Activated T-helper 1 cell treated with anti-CD3 and anti-CD28 coated beads, Interleukin-12 subunit alpha, Interleukin-12 subunit beta, Interleukin-2, Interleukin-4 antibody, amounts not matched to agents 30 ng/mL and 10 ng/mL and 1 ng/mL, durations not matched to agents 14 hours and 24 hours and 36 hours (primary cell): ENCODE measurements around the gene COL17A1. TPM values are rescaled to one million over a fixed set of nuclear protein-coding genes. Genes with fewer than 3 reads are reported as not detected.

Experiments
- DNase-seq: peaks from one replicate; pipeline ENCODE4 v3.0.0; 2021; ENCODE audit warnings: low spot score
- H3K27ac Mint-ChIP-seq: one replicate; pipeline ENCODE4 v1.8.0; 2021; ENCODE audit warnings: mild to moderate bottlenecking, mixed read lengths
- H3K27me3 Mint-ChIP-seq: one replicate; pipeline ENCODE4 v1.8.0; 2022; ENCODE audit warnings: mild to moderate bottlenecking, moderate library complexity, mixed read lengths; ENCODE audit not compliant: insufficient read depth
- H3K36me3 Mint-ChIP-seq: one replicate; pipeline ENCODE4 v1.8.0; 2021; ENCODE audit warnings: low read depth, mixed read lengths
- H3K4me1 Mint-ChIP-seq: one replicate; pipeline ENCODE4 v1.8.0; 2021; ENCODE audit warnings: low read depth, mixed read lengths
- H3K4me3 Mint-ChIP-seq: one replicate; pipeline ENCODE4 v1.8.0; 2021; ENCODE audit warnings: mild to moderate bottlenecking, moderate library complexity, mixed read lengths
- H3K9me3 Mint-ChIP-seq: one replicate; pipeline ENCODE4 v1.8.0; 2021; ENCODE audit warnings: mixed read lengths
- intact Hi-C: fragments of 100-400 bp; cut with micrococcal nuclease; formaldehyde crosslinking; loops from one replicate; pipeline ENCODE4 v1.15.1; 2024
- total RNA-seq: library from RNA; stranded (reverse); gene quantifications from 2 replicates; pipeline ENCODE4 v1.2.3, GENCODE V29; 2022

Gene COL17A1
- total RNA-seq, 1 donor from 2014 or later: not detected

DNA sequence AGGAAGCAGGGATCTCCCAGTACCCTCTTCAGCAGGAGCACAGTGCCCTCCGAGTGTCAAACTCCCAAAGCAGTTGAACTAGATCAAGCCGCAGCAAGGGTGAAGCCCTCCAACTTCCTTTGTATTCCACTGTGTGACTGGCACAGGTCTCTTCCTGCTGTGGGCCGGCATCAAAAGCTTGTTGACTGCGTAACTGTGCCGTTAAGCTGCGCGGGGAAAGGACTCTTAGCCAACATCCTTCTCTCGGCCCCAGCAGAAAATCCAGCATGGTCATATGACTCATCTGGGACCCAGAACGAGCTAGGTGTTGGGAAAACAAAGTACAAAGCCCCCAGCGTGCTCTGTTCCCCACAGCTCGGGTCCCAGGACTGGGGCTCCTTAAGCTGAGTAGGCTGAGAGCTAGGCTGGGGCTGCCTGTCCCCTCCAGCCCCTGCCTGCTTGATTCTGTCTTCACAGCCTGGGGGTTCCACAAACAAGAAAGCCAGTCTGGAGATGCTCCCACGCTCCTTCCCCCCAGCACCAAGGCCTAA lies 52.2 kb downstream of the COL17A1 start:
- Mint-ChIP-seq H3K9me3 (no peaks in the 10 kb centered on the region), H3K4me1 (no peaks in the 10 kb centered on the region), H3K36me3 (peaks cover 10% of the 10 kb centered on the region), H3K27me3 (no peaks in the 10 kb centered on the region), H3K4me3 (no peak overlapping the region), H3K27ac (no peak overlapping the region)
- intact Hi-C loops: no loop called here
- no peak for DNase-seq

DNA sequence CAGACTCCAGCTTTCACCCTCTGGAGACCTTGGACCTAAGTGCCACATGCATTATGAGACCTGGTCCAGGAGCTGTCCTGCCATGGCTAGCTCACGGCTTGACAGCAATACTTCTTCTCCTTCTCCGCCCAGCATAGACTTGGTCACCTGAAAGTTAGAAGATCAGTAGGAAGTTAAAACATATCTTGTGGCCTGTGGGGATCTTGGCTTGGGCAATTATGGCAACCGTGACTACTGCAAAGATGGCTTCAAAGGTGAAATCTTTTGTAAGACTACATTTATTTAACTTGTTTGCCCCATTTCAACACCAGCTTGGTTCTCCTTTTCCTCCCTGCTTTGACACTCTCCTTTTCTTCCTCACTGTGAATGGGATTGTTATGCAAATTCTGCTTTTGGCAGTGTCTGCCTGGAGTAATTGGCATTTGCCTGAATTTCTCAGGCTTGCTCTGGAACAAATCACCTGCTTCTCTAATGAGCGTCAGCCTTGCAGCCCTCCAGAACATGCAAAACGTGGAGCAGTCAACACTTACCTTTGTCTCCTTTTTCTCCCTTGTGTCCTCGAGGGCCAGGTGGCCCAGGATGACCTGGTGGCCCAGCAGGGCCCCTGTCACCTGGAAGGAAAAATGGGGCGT lies 53.4 kb downstream of the COL17A1 start:
- Mint-ChIP-seq H3K4me1 (no peaks in the 10 kb centered on the region), H3K9me3 (no peaks in the 10 kb centered on the region), H3K27ac (no peak overlapping the region), H3K4me3 (no peak overlapping the region), H3K27me3 (no peaks in the 10 kb centered on the region), H3K36me3 (peaks cover 14% of the 10 kb centered on the region)
- intact Hi-C loops: no loop called here
- DNase-seq: no peak

DNA sequence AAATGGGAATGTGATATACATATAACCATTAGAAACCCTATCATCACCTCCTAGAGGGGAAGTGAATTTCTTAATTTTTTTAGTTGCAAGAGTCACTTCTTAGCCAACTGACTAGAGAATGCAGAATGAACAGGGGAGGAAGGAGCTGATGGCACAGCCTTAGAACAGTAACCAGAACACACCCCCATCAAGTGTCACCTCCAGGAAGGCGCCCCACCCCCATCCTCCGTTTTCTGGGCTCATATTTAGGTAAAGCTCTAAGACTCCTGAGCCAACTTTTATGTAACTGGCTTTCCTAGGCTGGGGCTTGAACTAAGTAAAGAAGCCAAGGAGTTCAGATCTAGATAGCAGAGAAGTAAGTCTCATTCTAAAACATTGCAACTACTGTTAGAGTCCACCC lies 54.0 kb downstream of the COL17A1 start:
- Mint-ChIP-seq H3K4me3 (no peak overlapping the region), H3K9me3 (no peaks in the 10 kb centered on the region), H3K36me3 (peaks cover 14% of the 10 kb centered on the region), H3K27ac (no peak overlapping the region), H3K27me3 (no peaks in the 10 kb centered on the region), H3K4me1 (no peaks in the 10 kb centered on the region)
- intact Hi-C loops: no loop called here
- no peak for DNase-seq

- H3K4me1 Mint-ChIP-seq: no peaks in the 10 kb centered on the region
- H3K9me3 Mint-ChIP-seq: no peaks in the 10 kb centered on the region
- no peaks in the 10 kb centered on the region for H3K27me3 Mint-ChIP-seq
- no peak overlapping the region for H3K27ac Mint-ChIP-seq
- DNase-seq: no peak
- no peak overlapping the region for H3K4me3 Mint-ChIP-seq
- peaks cover 17% of the 10 kb centered on the region for H3K36me3 Mint-ChIP-seq
- intact Hi-C loops: no loop called here
These were observed 56.2 kb downstream of the COL17A1 start for GRCh38 chr10:104029521-104029860.

GRCh38 chr10:104028823-104029520 lies 56.7 kb downstream of the COL17A1 start:
- Mint-ChIP-seq H3K4me1 (no peaks in the 10 kb centered on the region), H3K9me3 (no peaks in the 10 kb centered on the region), H3K27ac (no peak overlapping the region), H3K4me3 (no peak overlapping the region), H3K27me3 (no peaks in the 10 kb centered on the region), H3K36me3 (peaks cover 22% of the 10 kb centered on the region)
- DNase-seq: no peak
- intact Hi-C loops: no loop called here

DNA sequence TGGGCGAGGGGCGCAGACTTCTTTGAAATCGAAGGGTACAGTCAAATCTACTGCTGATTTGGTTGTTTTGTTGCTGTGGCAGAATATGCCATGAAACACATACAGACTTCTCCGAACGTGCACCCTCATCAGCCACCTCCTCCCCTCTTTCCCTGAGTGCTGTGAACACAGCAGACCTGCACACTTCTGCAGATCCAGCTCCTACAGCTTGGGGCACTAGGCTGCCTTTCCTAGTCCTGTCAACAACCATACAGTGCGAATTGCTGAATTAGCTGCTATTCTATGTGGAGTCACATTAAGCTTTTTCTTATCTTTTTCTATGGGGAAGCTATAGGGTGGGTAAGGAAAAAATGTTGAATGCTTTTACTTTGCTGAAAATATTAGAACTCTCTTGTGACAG lies 57.5 kb downstream of the COL17A1 start:
- peaks cover 31% of the 10 kb centered on the region for H3K36me3 Mint-ChIP-seq
- no peak overlapping the region for H3K27ac Mint-ChIP-seq
- no peaks in the 10 kb centered on the region for H3K27me3 Mint-ChIP-seq
- H3K4me1 Mint-ChIP-seq: no peaks in the 10 kb centered on the region
- no peak for DNase-seq
- no peak overlapping the region for H3K4me3 Mint-ChIP-seq
- intact Hi-C loops: no loop called here
- no peaks in the 10 kb centered on the region for H3K9me3 Mint-ChIP-seq

DNA sequence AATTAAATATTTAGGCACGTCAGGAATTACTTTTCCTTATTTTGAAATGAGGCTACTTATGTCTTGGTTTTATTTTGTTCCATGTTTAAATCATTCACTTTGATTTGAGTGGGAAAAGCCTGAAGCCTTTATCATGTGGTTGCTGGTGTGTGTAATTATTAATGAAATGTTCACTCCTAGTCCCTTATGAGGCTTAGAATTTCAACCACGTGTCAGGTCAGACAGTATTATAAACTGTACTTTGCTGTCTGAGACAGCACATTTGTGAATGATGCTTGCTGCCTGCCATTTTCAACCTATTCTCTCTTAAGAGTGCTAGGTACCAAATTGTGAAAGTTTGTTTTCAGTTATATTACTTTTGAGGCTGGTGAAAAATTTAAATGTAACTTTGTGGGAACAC lies 58.9 kb downstream of the COL17A1 start:
- Mint-ChIP-seq H3K27me3 (no peaks in the 10 kb centered on the region), H3K36me3 (peaks cover 39% of the 10 kb centered on the region), H3K27ac (no peak overlapping the region), H3K9me3 (no peaks in the 10 kb centered on the region), H3K4me1 (no peaks in the 10 kb centered on the region), H3K4me3 (no peak overlapping the region)
- intact Hi-C loops: no loop called here
- no peak for DNase-seq

DNA sequence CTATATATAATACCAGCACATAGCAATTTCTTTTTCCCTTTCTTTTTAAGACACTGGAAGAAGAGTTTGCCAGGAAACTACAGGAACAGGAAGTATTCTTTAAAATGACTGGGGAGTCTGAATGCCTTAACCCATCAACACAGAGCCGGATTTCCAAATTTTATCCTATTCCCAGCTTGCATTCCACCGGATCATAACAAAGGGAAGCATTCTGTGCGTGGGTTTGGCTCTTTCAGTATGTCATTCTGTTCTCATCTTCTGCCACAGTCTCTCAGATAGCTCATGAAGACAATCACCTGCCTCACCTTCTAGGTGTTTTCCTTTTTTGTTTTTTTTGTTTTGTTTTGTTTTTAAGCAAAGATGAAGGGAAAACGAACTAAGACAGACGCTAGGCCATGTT lies 60.2 kb downstream of the COL17A1 start:
- Mint-ChIP-seq H3K4me1 (no peaks in the 10 kb centered on the region), H3K4me3 (no peak overlapping the region), H3K27ac (no peak overlapping the region), H3K27me3 (no peaks in the 10 kb centered on the region), H3K9me3 (no peaks in the 10 kb centered on the region), H3K36me3 (peaks cover 42% of the 10 kb centered on the region)
- intact Hi-C loops: no loop called here
- DNase-seq: no peak

DNA sequence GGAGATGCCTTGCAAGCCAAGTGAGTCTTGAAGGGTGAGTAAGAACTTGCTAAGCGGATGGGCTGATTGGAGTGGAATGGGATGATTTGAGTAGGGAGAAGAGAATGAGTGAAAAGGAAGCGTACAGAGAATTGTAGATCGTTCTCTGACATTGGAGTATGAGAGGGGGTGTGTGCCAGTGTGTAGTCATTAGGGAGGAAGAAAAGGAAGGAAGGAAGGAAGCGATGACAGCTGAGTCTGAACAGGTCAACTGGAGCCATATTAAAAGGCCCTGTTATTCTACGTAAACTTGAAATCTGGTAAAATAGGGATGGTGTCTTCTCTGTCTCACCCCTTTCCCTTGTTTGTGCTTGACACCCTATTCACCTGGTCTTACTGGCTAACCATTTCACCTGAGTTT lies 63.7 kb downstream of the COL17A1 start:
- H3K9me3 Mint-ChIP-seq: no peaks in the 10 kb centered on the region
- H3K36me3 Mint-ChIP-seq: peaks cover 51% of the 10 kb centered on the region
- intact Hi-C loops: no loop called here
- no peak overlapping the region for H3K27ac Mint-ChIP-seq
- DNase-seq: no peak
- H3K4me3 Mint-ChIP-seq: no peak overlapping the region
- H3K4me1 Mint-ChIP-seq: no peaks in the 10 kb centered on the region
- no peaks in the 10 kb centered on the region for H3K27me3 Mint-ChIP-seq

DNA sequence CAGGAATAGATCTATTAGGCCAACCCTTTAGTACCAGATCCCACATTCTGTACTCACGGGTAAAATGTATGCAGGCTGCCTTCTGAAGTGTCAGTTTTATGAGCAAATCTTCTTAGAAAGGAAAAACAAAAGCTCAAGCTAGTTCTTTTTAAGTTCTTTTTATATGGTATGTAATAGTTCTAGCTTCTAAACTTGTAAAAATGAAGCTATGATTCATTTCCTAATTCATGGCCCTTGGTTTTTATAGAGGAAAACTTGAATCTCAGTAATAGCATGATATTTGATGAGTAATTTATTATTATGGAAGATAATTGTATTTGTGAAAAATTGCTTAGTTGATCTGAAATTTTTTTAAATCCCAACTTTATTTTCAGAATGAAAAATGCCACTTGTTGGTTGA lies 64.4 kb downstream of the COL17A1 start:
- Mint-ChIP-seq H3K9me3 (no peaks in the 10 kb centered on the region), H3K4me1 (no peaks in the 10 kb centered on the region), H3K4me3 (no peak overlapping the region), H3K27ac (no peak overlapping the region), H3K36me3 (peaks cover 52% of the 10 kb centered on the region), H3K27me3 (no peaks in the 10 kb centered on the region)
- DNase-seq: no peak
- intact Hi-C loops: no loop called here

DNA sequence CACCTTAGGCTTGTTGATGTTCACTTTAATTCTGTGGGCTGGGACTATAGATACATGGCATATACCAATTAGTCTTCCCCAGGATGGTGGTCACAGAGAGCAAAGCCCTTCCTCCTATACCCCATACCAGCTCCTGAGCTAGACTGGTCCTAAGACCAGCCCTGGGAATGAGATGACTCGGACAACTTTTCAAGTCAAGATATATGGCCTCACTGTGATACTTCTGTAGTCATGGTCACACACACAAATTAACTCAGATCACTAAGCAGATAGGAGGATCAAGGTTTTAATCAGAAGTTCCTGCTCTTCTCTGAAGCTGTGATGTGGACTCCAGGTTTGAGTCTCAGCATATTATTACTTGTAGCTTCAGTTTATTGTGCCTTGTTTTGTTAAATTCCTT lies 65.7 kb downstream of the COL17A1 start:
- Mint-ChIP-seq H3K27me3 (no peaks in the 10 kb centered on the region), H3K9me3 (no peaks in the 10 kb centered on the region), H3K4me3 (no peak overlapping the region), H3K4me1 (no peaks in the 10 kb centered on the region), H3K27ac (no peak overlapping the region), H3K36me3 (peaks cover 52% of the 10 kb centered on the region)
- intact Hi-C loops: no loop called here
- DNase-seq: no peak

DNA sequence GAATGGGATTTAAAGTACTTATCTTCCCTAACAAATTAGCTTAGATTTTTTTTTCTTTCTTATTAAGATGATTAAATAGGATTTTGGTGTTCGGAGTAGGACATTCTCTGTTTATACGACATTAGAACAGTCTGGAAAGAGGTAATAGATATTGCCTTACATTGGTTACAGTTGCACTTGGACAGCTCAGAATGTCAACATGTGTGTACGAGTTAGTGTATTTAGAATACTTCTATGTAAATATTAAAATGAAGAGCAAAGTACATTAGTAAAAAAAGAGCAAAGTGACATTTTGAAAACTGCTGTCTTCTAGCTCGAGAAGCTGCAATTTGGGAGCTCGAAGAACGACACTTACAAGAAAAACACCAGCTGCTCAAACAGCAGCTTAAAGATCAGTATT lies 67.2 kb downstream of the COL17A1 start:
- no peaks in the 10 kb centered on the region for H3K4me1 Mint-ChIP-seq
- no peak for DNase-seq
- H3K4me3 Mint-ChIP-seq: no peak overlapping the region
- no peak overlapping the region for H3K27ac Mint-ChIP-seq
- H3K9me3 Mint-ChIP-seq: no peaks in the 10 kb centered on the region
- intact Hi-C loops: loop anchor here (5.0 kb wide), 1 partner anchor 104 kb away; the partner anchor contains the start of gene SFR1
- H3K36me3 Mint-ChIP-seq: peaks cover 43% of the 10 kb centered on the region
- H3K27me3 Mint-ChIP-seq: no peaks in the 10 kb centered on the region

DNA sequence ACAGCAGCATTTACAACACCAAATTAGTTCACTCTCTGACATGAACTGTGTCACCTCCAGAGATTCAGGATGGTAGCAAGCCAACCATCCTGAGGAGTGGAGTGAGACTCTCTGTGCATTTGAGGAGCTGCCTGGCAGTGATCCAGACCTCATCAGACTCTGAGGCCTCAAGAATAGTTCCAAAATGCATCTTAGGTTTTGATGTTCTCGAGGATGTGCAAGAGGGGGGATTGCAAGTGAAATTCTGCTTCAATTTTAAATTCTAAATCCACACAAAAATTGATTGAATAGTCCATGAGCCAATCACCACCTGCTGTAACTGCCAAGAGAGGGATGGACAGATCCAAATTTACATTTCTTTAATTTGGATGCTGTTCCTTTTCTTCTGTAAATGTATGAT lies 69.0 kb downstream of the COL17A1 start:
- peaks cover 31% of the 10 kb centered on the region for H3K36me3 Mint-ChIP-seq
- no peaks in the 10 kb centered on the region for H3K4me1 Mint-ChIP-seq
- no peaks in the 10 kb centered on the region for H3K9me3 Mint-ChIP-seq
- H3K27me3 Mint-ChIP-seq: no peaks in the 10 kb centered on the region
- no peak for DNase-seq
- no peak overlapping the region for H3K4me3 Mint-ChIP-seq
- no peak overlapping the region for H3K27ac Mint-ChIP-seq
- intact Hi-C loops: loop anchor here (2.0 to 5.0 kb wide), 2 partner anchors 106 to 128 kb away; partner anchors contain the start of gene SFR1
